A549 (cell line): ENCODE data around the gene HBA2. TPM values are rescaled to one million over a fixed set of nuclear protein-coding genes. Genes with fewer than 3 reads are reported as not detected.
"Not testable (repeated sequence)": the region's sequence is repeated elsewhere in the genome, so short reads cannot be mapped to it uniquely, and the experiment has no call there.

Experiments used
- ATAC-seq, 2 experiments: fragments of 200-7000 bp in 1 of 2; fragments of >200 bp in 1 of 2; cut with Nextera tagmentation in 1 of 2; cut with Tn5 transposase in 1 of 2; 3 replicates each; pipeline versions ENCODE4 v1.8.0 to v1.9.1; 2018 to 2020; ENCODE audit warnings: mild to moderate bottlenecking in 1 of 2, moderate library complexity in 1 of 2
- CTCF ChIA-PET: fragments of 300-600 bp; sonication (Branson Sonifier 250); formaldehyde crosslinking; extraction: SDS; loops from one replicate; lab custom pipeline; 2021; ENCODE audit warnings: antibody characterized with exemption, inconsistent platforms; lab: Yijun Ruan, JAX
- POLR2A ChIA-PET: fragments of 350-600 bp; formaldehyde crosslinking; extraction: SDS; loops from one replicate; lab custom pipeline; 2021; ENCODE audit warnings: antibody characterized with exemption, inconsistent platforms; lab: Yijun Ruan, JAX
- DNase-seq, 2 experiments: peaks; one replicate each; pipeline versions ENCODE4 v3.0.0 to v3.0.0-alpha.2; 2011 to 2016; ENCODE audit warnings: low read depth in 1 of 2, low spot score in 1 of 2
- FAIRE-seq: peaks from 2 replicates; lab custom pipeline; 2011; peaks lifted over from hg19 to GRCh38; lab: Jason Lieb, UNC
- H3K27ac ChIP-seq, 2 experiments: fragments of >200 bp; sonication (Bioruptor Twin); formaldehyde crosslinking; 3 replicates each; pipeline ENCODE4 v1.5.1; 2016 to 2017
- H3K4me1 ChIP-seq: fragments of >200 bp; sonication (Bioruptor Twin); formaldehyde crosslinking; 3 replicates; pipeline ENCODE4 v1.6.1; 2016
- H3K4me2 ChIP-seq: fragments of >200 bp; sonication (Bioruptor Twin); formaldehyde crosslinking; 3 replicates; pipeline ENCODE4 v1.6.1; 2016
- H3K4me3 ChIP-seq: fragments of >200 bp; sonication (Bioruptor Twin); formaldehyde crosslinking; 3 replicates; pipeline ENCODE4 v1.5.1; 2016
- H3K9me3 ChIP-seq: fragments of >200 bp; sonication (Bioruptor Twin); formaldehyde crosslinking; 3 replicates; pipeline ENCODE4 v1.6.1; 2016
- ATOH8 ChIP-seq: fragments of 250-450 bp; sonication (Bioruptor Pico); IDR thresholded peaks from 2 replicates; pipeline ENCODE4 v1.5.0; 2020; ENCODE audit warnings: low read depth, mild to moderate bottlenecking, moderate library complexity
- BHLHE40 ChIP-seq: IDR thresholded peaks from 2 replicates; pipeline ENCODE4 v1.6.1; 2012; ENCODE audit warnings: low read depth, low read length, inconsistent platforms
- CEBPB ChIP-seq, 2 experiments: fragments of >200 bp in 1 of 2; sonication (Bioruptor Twin) in 1 of 2; formaldehyde crosslinking in 1 of 2; IDR thresholded peaks; 2 replicates each; pipeline ENCODE4 v1.6.1; 2012 to 2016
- EHF ChIP-seq: fragments of 250-450 bp; sonication (Bioruptor Pico); IDR thresholded peaks from 2 replicates; pipeline ENCODE4 v1.5.0; 2020; ENCODE audit warnings: mild to moderate bottlenecking
- ESRRA ChIP-seq: fragments of 150-350 bp; IDR thresholded peaks from 2 replicates; pipeline ENCODE4 v1.6.1; 2014; ENCODE audit warnings: mild to moderate bottlenecking, low read length, borderline replicate concordance
- FOSB ChIP-seq: fragments of 250-450 bp; sonication (Bioruptor Pico); IDR thresholded peaks from 2 replicates; pipeline ENCODE4 v1.5.0; 2020; ENCODE audit warnings: mild to moderate bottlenecking, moderate library complexity
- HEYL ChIP-seq: fragments of 250-450 bp; sonication (Bioruptor Pico); IDR thresholded peaks from 2 replicates; pipeline ENCODE4 v1.8.0; 2021; ENCODE audit warnings: mild to moderate bottlenecking, moderate library complexity
- HOXA7 ChIP-seq: fragments of 250-450 bp; sonication (Bioruptor Pico); IDR thresholded peaks from 2 replicates; pipeline ENCODE4 v1.5.0; 2020; ENCODE audit warnings: mild to moderate bottlenecking, moderate library complexity
- JUN ChIP-seq, 2 experiments: fragments of >200 bp; sonication (Bioruptor Twin); formaldehyde crosslinking; IDR thresholded peaks; 2 replicates in 1 of 2; 3 replicates in 1 of 2; pipeline ENCODE4 v1.6.1; 2016 to 2017
- JUNB ChIP-seq: fragments of >200 bp; sonication (Bioruptor Twin); formaldehyde crosslinking; IDR thresholded peaks from 2 replicates; pipeline ENCODE4 v1.6.1; 2016
- KDM1A ChIP-seq: fragments of 200-600 bp; sonication (generic); IDR thresholded peaks from 2 replicates; pipeline ENCODE4 v1.6.1; 2016; ENCODE audit warnings: low read depth, mild to moderate bottlenecking
- MAZ ChIP-seq: fragments of 150-350 bp; IDR thresholded peaks from 2 replicates; pipeline ENCODE4 v1.6.1; 2014; ENCODE audit warnings: antibody characterized with exemption, low read depth, low read length, borderline replicate concordance
- MYC ChIP-seq: IDR thresholded peaks from 2 replicates; pipeline ENCODE4 v1.6.1; 2012; ENCODE audit warnings: mild to moderate bottlenecking, inconsistent platforms, low read length, improper control_type of control experiment, borderline replicate concordance
- NFE2L2 ChIP-seq: fragments of 150-350 bp; conservative IDR thresholded peaks from 2 replicates; pipeline ENCODE4 v1.6.1; 2014; ENCODE audit warnings: low read length
- NPAS2 ChIP-seq: fragments of 250-450 bp; sonication (Bioruptor Pico); IDR thresholded peaks from 2 replicates; pipeline ENCODE4 v1.8.0; 2022; ENCODE audit warnings: mild to moderate bottlenecking, moderate library complexity, borderline replicate concordance
- NR3C1 ChIP-seq: fragments of >200 bp; sonication (Bioruptor Twin); formaldehyde crosslinking; IDR thresholded peaks from 3 replicates; pipeline ENCODE4 v1.6.1; 2017
- PHF8 ChIP-seq: fragments of 200-600 bp; sonication (generic); IDR thresholded peaks from 2 replicates; pipeline ENCODE4 v1.6.1; 2016; ENCODE audit warnings: low read depth, mild to moderate bottlenecking, antibody characterized with exemption, moderate library complexity, borderline replicate concordance
- POLR2A ChIP-seq: IDR thresholded peaks from 2 replicates; pipeline ENCODE4 v1.6.1; 2012; ENCODE audit warnings: mild to moderate bottlenecking, low read length
- RCOR1 ChIP-seq: fragments of 150-350 bp; IDR thresholded peaks from 2 replicates; pipeline ENCODE4 v1.6.1; 2014; ENCODE audit warnings: antibody characterized with exemption, low read length, low read depth
- REST ChIP-seq: fragments of 200-600 bp; sonication (generic); IDR thresholded peaks from 2 replicates; pipeline ENCODE4 v1.6.1; 2016; ENCODE audit warnings: antibody characterized with exemption, mild to moderate bottlenecking, moderate library complexity
- RFX5 ChIP-seq: fragments of 450-650 bp; IDR thresholded peaks from 2 replicates; pipeline ENCODE4 v1.7.1; 2014; ENCODE audit warnings: antibody characterized with exemption, mild to moderate bottlenecking, moderate library complexity
- RNF2 ChIP-seq: fragments of 200-600 bp; sonication (generic); IDR thresholded peaks from 2 replicates; pipeline ENCODE4 v1.6.1; 2016; ENCODE audit warnings: low read depth, mild to moderate bottlenecking, antibody characterized with exemption, moderate library complexity, borderline replicate concordance
- SMC3 ChIP-seq: fragments of >200 bp; sonication (Bioruptor Twin); formaldehyde crosslinking; IDR thresholded peaks from 3 replicates; pipeline ENCODE4 v1.6.1; 2018; ENCODE audit warnings: inconsistent platforms
- SREBF2 ChIP-seq: fragments of 450-650 bp; IDR thresholded peaks from 2 replicates; pipeline ENCODE4 v1.6.1; 2014; ENCODE audit warnings: mild to moderate bottlenecking, moderate library complexity
- TP53 ChIP-seq: fragments of 250-450 bp; sonication (Bioruptor Pico); IDR thresholded peaks from 2 replicates; pipeline ENCODE4 v1.5.0; 2021; ENCODE audit warnings: mild to moderate bottlenecking, moderate library complexity
- ZC3H11A ChIP-seq: fragments of 450-650 bp; IDR thresholded peaks from 2 replicates; pipeline ENCODE4 v1.6.1; 2014; ENCODE audit warnings: antibody characterized with exemption, mild to moderate bottlenecking
- ZFP36 ChIP-seq: fragments of 450-650 bp; IDR thresholded peaks from 2 replicates; pipeline ENCODE4 v1.6.1; 2014; ENCODE audit warnings: borderline replicate concordance; ENCODE audit not compliant: partially characterized antibody
- ZNF302 ChIP-seq: fragments of 250-450 bp; sonication (Bioruptor Pico); IDR thresholded peaks from 2 replicates; pipeline ENCODE4 v1.9.0; 2021; ENCODE audit warnings: inconsistent platforms, mild to moderate bottlenecking, moderate library complexity
- WGBS: methylation state at CpG from one replicate; pipeline ENCODE4 v1.1.6; 2017; ENCODE audit errors: missing lambda C conversion rate; 5-methylcytosine and 5-hydroxymethylcytosine counted together
- polyA plus RNA-seq, 4 experiments: library from polyadenylated mRNA; depleted of rRNA in 3 of 4; stranded (reverse); fragments of >200 nt; fragmentation: RNase III in 1 of 4; extraction: RNeasy Plus Mini Kit Qiagen cat#74134 plus additional on column Dnase treatment in 1 of 4; gene quantifications; 2 replicates in 3 of 4; 3 replicates in 1 of 4; pipeline ENCODE4 v1.2.3, GENCODE V29; 2011 to 2017
- TF ChIP-seq, protein P1 (sequence below): IDR thresholded peaks from 2 replicates; pipeline ENCODE4 v1.6.1; 2012

HBA2 gene
- polyA plus RNA-seq, 2 of the 4 experiments (the other 2 are of a cell fraction) = 0.23 to 0.26 TPM

- H3K4me3 ChIP-seq = no peak overlapping the region
Observed at GRCh38 chr16:200388-200787, 27.7 kb downstream of the HBA2 start.

DNA sequence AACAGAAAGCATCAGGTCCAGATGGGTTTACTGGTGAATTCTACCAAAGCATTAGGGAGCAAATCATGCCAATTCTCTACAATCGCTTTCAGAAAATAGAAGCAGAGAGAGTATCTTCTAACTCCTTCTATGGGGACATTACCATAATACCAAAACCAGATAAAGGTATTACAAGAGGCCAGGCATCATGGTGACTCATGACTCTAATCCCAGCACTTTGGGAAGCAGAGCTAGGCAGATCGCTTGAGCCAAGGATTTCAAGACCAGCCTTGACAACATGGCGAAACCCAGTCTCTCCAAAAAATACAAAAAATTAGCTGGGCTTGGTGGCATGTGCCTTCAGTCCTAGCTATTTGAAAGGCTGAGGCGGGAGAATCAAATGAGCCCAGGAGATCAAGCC lies 30.6 kb downstream of the HBA2 start:
- peaks cover 5% of the 10 kb centered on the region; the same call in 1 of the 3 replicates for H3K4me1 ChIP-seq
- 94% methylated on average over 4 of the region's 4 CpGs for WGBS
- no peak overlapping the region for H3K4me2 ChIP-seq
- TF ChIP-seq NFE2L2 = no peak
- no peak for TF ChIP-seq RNF2
- no peak for TF ChIP-seq JUN (IDR thresholded peaks at IDR 0.05)
- no peak for TF ChIP-seq ZFP36
- no peak for TF ChIP-seq RFX5
- no peak for TF ChIP-seq SREBF2
- TF ChIP-seq BHLHE40 = no peak
- TF ChIP-seq, protein P1, sequence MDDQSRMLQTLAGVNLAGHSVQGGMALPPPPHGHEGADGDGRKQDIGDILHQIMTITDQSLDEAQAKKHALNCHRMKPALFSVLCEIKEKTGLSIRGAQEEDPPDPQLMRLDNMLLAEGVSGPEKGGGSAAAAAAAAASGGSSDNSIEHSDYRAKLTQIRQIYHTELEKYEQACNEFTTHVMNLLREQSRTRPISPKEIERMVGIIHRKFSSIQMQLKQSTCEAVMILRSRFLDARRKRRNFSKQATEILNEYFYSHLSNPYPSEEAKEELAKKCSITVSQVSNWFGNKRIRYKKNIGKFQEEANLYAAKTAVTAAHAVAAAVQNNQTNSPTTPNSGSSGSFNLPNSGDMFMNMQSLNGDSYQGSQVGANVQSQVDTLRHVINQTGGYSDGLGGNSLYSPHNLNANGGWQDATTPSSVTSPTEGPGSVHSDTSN = no peak
- TF ChIP-seq MAZ = no peak
- no peak for TF ChIP-seq POLR2A
- no peak for TF ChIP-seq SMC3
- TF ChIP-seq EHF (CRISPR knock-in tag) = no peak
- no peak for TF ChIP-seq TP53 (CRISPR knock-in tag)
- no peak for TF ChIP-seq PHF8
- TF ChIP-seq MYC = no peak
- TF ChIP-seq CEBPB (IDR thresholded peaks at IDR 0.05) = no peak
- no peak for TF ChIP-seq HEYL (CRISPR knock-in tag)
- TF ChIP-seq FOSB (CRISPR knock-in tag) = no peak
- no peak for FAIRE-seq
- no peak for DNase-seq
- H3K4me3 ChIP-seq = no peak overlapping the region
- H3K9me3 ChIP-seq = no peaks in the 10 kb centered on the region
- CTCF ChIA-PET = interaction anchor here (1.1 to 1.5 kb wide), 2 partner anchors 107 to 159 kb away, joined by 3 to 5 read pairs; no protein-coding TSS in a partner anchor
- ATAC-seq = no peak
- POLR2A ChIA-PET = no interaction called here
- no peak overlapping the region for H3K27ac ChIP-seq

More at GRCh38 chr16:200388-200787, 27.7 kb downstream of the HBA2 start:
- 96% methylated on average over 5 of the region's 5 CpGs for WGBS
- ChIA-PET POLR2A (interaction anchor here (0.7 kb wide), 1 partner anchor 15 kb away, joined by 8 read pairs; no protein-coding TSS in a partner anchor), CTCF (interaction anchor here (1.1 to 2.3 kb wide), 5 partner anchors 9 to 162 kb away, joined by 3 to 12 read pairs (median 7); partner anchors contain the start of gene HBQ1)
- DNase-seq = no peak
- Histone ChIP-seq H3K9me3 (no peaks in the 10 kb centered on the region), H3K27ac (0 out of 6 replicates have a peak overlapping the region, but pooled peaks of 1 of the 2 experiments have one; percentile 4), H3K4me1 (peaks cover 5% of the 10 kb centered on the region; the same call in 1 of the 3 replicates), H3K4me2 (no peak overlapping the region)
- ATAC-seq = peak; percentile 67 to 73; a peak in 4 of 6 replicates
- TF ChIP-seq ESRRA (no peak), RCOR1 (no peak), ATOH8 (CRISPR knock-in tag) (no peak), NR3C1 (no peak), MAZ (no peak), KDM1A (no peak), MYC (no peak), HOXA7 (CRISPR knock-in tag) (no peak), REST (no peak), JUNB (no peak), NPAS2 (no peak), ZNF302 (CRISPR knock-in tag) (no peak), CEBPB (IDR thresholded peaks at IDR 0.05) (no peak), ZC3H11A (no peak), BHLHE40 (no peak), ZFP36 (no peak)
- FAIRE-seq = no peak

DNA sequence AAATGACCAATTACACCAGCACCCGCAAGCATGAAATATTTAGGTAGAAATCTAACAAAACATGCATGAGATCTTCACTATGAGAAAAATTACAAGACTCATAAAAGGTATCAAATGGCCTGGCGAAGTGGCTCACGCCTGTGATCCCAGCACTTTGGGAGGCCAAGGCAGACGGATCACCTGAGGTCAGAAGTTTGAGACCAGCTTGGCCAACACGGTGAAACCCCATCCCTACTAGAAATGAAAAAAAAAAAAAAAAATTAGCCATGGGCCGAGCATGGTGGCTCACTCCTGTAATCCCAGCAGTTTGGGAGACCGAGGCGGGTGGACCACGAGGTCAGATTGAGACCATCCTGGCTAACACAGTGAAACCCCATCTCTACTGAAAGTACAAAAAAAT lies 31.4 kb downstream of the HBA2 start:
- H3K9me3 ChIP-seq, DNase-seq, H3K4me2 ChIP-seq, H3K4me3 ChIP-seq, H3K27ac ChIP-seq, H3K4me1 ChIP-seq, FAIRE-seq, ATAC-seq: not testable (repeated sequence)
- WGBS = 94% methylated on average over 9 of the region's 9 CpGs
- POLR2A ChIA-PET = interaction anchor here (0.6 kb wide), 1 partner anchor 10 kb away, joined by 6 read pairs; no protein-coding TSS in a partner anchor
- CTCF ChIA-PET = interaction anchor here (1.1 to 1.8 kb wide), 3 partner anchors 10 to 158 kb away, joined by 3 to 7 read pairs (median 5); no protein-coding TSS in a partner anchor
